Measurements from ENCODE around the gene DDC.
"Not testable (repeated sequence)": the region's sequence is repeated elsewhere in the genome, so short reads cannot be mapped to it uniquely, and the experiment has no call there.

DDC gene

DNA sequence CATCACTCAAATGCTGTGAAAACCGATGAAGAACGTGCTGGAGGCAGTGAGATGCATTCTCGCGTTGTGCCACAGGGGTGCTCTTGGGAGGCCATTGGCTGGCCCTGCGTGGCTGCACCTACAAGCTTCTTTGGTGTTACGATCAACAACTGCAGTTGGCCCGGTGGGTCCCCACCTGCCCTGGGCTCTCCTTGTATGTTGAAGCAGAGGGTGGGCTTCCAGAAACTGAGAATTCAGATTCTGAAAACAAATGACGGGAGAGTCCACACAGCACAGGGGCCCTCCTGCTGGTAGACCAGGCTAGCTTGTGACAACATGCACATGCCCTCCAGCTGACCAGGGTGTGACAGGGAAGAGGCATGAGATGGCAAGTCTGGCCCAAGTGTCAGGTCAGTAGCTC, 23.7 kb upstream of the DDC start:
- no peak for DNase-seq (ENCODE audit: low read depth)

DNA sequence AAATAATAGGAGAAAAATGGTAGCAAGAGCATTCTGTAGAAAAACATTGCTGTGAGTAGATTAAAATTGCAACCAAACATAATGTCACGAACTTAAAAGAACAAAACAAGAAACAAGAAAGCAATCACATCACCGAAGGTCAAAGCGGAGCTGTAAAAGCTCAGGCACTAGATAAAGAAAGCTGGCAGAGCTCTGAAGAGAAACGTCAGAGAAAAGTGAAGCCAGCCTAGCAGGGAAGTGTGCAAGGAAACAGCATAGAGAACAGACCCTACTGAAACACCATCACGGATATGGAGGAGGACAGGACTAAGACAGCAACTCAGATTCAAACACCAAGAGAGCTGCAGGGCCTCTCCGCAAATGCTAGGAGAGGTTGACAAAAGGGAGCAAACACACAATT, 22.5 kb upstream of the DDC start:
- no peak for DNase-seq (ENCODE audit: low read depth)

DNA sequence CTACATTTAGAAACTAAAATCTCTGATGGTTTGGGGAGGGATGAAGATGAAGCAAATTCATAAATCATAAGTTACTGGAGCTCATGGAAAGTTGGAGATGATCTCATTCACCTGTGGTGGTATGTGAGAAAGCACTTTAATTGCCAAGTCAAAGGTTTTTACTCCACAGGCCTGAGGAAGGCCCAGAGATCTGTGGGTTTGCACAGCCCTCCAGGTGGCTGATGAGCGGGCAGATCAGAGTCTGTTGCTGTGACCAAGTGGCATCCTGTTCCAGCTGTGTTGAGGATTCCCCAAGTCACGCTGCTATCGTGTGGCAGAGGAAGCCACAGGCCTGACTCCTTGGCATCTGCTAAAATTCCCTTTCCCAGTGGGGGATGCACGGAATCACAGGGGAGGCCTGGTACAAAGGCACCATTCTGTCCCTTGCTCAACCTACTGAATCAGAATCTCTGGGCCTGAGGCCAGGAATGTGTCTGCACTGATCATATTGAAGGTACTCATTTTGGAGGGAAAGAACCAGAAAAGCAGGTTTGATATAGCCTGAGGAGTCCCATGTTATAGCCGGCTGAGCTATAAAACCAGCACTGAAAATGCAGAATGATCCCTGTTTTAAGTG, 19.7 kb upstream of the DDC start:
- no peak for DNase-seq (ENCODE audit: low read depth)

- no peak for DNase-seq (ENCODE audit: low read depth)
These were observed 19.2 kb upstream of the DDC start for GRCh38 chr7:50584386-50584785.

GRCh38 chr7:50583295-50583694, 18.1 kb upstream of the DDC start:
- DNase-seq (ENCODE audit: low read depth) = not testable (repeated sequence)

DNA sequence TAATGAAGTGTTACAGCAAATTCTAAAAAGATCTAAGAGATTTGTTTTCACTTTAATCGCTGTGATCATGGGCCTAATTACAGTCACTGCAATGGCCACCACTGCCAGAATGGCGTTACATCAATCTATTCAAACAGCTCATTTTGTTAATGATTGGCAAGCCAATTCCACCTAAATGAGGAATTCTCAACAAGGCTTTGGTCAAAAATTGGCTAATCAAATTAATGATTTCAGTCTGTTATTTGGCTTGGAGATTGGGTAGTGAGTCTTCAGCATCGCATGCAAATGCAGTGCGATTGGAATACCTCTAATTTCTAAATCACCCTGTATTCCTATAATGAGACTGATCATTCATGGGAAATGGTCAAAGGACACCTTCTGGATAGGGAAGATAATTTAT, 17.1 kb upstream of the DDC start:
- not testable (repeated sequence) for DNase-seq (ENCODE audit: low read depth)

DNA sequence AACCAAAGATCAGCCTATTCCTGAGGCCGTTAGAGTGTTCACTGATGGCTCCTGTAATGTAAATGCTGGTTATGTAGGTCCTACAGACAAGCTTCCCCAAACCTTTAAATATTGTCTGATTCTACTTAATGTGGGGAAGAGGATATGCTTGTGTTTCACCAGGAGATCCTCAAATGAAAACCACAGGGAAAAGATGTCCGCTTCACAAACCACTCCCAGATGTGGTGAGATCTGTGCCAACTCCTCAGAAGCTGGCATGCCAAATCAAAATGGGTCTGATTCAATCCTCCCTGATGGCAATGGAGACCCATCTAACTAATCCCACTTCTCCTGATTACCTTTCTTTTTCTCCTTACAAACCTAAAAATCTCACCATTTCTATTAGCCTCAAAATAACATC, 15.5 kb upstream of the DDC start:
- not testable (repeated sequence) for DNase-seq (ENCODE audit: low read depth)

DNA sequence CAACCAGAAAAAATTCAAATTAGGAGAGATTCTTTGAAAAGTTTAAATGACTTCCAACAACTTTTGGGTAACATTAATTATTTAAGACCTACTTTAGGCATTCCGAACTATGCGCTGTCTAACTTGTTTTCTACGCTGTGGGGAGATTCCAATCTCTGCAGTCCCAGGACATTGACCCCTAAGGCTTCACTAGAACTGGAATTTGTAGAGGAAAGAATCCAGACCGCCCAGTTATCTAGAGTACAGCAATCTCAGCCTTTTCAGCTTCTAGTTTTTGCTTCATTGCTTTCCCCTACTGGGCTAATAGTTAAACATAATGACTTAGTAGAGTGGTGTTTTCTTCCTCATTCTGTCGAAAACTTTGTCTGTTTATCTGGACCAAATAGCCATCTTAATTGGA, 14.9 kb upstream of the DDC start:
- DNase-seq (ENCODE audit: low read depth) = no peak

DNA sequence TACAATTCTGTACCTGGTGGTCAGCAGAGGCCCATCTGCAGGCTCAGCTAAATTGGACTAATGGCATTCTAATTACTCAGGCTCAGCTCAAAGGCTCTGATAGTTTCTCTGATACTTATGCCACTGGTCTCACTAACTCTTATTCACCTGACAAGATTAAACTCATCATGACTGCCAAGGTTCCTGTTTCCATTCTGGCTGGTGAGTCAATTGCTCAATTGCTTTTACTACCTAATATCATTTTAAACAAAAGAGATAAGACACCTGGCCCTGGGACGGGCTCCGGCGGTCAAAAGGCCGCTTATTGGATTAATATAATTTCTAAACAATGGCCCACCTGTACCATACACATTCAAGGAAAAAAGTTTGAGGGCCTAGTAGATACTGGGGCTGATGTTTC, 12.9 kb upstream of the DDC start:
- DNase-seq (ENCODE audit: low read depth) = not testable (repeated sequence)

- no peak for DNase-seq (ENCODE audit: low read depth)
These were observed 12.4 kb upstream of the DDC start for GRCh38 chr7:50577569-50577968.

DNA sequence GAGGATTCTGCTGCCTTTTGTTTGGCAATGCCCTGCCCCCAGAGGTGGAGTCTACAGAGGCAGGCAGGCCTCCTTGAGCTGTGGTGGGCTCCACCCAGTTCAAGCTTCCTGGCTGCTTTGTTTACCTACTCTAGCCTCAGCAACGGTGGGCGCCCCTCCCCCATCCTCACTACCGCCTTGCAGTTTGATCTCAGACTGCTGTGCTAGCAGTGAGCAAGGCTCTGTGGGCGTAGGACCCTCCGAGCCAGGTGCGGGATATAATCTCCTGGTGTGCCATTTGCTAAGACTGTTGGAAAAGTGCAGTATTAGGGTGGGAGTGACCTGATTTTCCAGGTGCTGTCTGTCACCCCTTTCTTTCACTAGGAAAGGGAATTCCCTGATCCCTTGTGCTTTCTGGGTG, 11.2 kb upstream of the DDC start:
- not testable (repeated sequence) for DNase-seq (ENCODE audit: low read depth)

DNA sequence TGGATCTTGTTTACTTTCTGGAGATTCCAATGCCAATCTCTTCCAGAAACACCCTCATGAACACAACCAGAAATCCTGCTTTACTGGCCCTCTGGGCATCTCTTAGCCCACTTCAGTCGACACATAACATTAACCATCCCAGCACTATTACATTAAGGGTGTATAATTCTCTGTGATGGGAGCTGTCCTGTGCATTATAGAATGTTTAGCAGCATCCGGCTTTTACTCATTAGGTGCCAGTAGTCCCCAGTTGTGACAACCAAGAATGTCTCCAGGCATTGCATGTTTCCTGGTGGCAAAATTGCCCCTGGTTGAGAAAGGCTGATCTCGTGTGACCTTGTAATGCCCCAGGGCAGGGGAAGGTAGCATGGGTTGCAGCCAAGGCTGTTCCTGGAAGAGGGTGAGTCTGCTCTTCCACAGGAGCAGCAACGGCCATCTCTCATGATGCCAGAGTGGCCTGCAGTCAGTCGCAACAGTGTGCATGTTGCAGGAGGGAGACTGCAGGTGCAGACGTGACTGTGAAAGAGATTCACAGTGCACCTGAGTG, 2.6 kb upstream of the DDC start:
- no peak for DNase-seq (ENCODE audit: low read depth)

DNA sequence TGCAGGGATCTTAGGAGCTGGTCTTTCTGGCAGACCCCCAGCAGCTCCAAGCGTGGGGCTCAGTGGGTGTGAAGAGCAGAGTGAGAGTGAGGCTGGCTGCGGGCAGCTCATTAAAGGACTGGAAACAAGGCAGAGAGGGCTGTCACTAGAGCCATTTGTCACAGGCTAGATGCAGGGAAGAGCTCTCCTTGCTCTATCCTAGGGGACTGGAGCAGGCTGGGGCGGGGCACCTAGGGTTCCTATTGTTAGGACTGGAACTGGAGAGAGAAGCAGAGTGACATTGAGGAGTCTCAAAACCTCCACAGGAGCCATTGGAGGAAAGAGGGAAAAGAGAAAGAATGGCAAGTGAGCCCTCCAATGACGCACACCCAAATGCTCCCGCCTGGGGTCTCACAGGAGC, 772 bp upstream of the DDC start:
- DNase-seq (ENCODE audit: low read depth) = no peak

DNA sequence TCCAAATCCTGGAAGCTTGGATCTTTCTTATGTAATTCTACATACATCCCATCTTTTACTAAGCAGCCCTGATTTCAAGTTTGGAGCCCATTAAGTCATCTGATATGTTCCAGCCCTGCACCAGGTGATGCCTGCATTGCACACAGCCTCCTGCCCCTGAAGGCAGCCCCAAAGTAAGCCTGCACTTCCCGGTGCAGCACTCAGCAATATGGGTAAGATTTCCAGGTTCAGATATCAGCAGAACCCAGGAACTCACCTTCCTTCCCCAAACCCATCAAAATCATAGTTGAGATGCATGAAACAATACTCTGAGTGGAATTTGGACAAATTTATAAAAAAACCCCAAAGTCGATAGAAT, 333 bp upstream of the DDC start:
- DNase-seq (ENCODE audit: low read depth) = no peak

- no peak for DNase-seq (ENCODE audit: low read depth)
These were observed 1.0 kb downstream of the DDC start for GRCh38 chr7:50564171-50564570.

DNA sequence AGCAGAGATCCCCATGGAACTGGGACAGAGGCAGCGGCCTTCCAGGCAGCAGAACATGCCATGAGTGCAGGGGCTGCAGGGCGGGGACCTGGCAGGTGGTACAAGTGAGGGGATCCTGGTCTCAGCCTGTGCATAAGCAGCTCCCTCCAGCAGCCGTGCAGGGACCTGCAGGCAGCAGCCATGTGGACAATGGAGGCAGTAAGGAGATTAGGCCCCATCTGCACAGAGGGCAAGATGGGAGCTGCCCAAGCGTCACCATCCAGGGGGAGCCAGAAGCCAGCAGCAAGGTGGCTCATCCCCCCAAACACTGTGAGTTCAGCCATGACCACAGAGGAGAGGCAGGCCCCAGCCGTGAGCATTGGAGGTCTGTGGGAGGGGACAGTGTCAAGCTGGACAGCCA, 3.1 kb downstream of the DDC start:
- DNase-seq (ENCODE audit: low read depth) = no peak

DNA sequence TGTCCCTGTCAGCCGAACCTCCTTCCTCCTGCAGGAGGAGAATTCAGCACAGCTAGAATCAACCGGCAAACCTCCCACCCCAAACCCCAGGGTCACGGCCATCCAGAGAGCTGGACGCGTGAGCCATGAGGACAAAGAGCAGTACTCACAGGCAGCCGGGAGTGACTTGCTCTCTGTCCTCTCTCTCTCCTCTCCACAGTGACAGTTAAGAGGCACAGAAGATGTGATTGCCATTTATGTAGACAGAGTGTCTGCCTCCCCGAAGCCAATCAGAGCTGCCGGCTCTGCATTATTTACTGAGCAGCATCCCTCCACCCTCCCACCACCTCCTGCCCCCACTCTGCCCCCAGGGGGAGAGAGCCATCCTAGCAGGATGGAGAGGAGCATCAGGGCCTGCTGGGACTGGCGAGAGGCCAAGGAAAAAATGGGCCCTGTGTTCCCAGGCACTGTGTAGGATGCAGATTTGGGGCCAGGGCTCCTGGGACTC, 4.3 kb downstream of the DDC start:
- DNase-seq (ENCODE audit: low read depth) = no peak

DNA sequence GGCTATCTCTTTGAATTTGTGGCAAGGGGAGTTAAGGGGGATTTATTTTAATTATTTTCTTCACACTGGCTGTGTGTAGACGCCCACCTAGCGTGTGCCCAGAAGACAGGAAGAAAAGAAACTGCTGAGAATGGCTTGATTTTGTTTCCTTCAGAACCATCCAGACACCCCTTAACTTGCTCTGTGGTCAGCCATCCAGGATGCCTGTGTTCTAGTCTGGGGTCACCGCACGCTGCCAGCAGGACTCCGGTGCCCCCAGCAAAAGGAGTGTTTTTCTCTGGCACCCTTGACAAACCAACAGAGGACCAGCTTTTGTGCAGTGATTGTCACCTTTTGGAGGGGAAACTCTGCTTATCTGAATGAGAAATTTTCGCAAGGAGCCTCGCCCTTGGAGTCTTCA, 5.3 kb downstream of the DDC start:
- DNase-seq (ENCODE audit: low read depth) = no peak

GRCh38 chr7:50558294-50559053, 6.7 kb downstream of the DDC start:
- no peak for DNase-seq (ENCODE audit: low read depth)

- no peak for DNase-seq (ENCODE audit: low read depth)
These were observed 8.1 kb downstream of the DDC start for GRCh38 chr7:50557099-50557498.

DNA sequence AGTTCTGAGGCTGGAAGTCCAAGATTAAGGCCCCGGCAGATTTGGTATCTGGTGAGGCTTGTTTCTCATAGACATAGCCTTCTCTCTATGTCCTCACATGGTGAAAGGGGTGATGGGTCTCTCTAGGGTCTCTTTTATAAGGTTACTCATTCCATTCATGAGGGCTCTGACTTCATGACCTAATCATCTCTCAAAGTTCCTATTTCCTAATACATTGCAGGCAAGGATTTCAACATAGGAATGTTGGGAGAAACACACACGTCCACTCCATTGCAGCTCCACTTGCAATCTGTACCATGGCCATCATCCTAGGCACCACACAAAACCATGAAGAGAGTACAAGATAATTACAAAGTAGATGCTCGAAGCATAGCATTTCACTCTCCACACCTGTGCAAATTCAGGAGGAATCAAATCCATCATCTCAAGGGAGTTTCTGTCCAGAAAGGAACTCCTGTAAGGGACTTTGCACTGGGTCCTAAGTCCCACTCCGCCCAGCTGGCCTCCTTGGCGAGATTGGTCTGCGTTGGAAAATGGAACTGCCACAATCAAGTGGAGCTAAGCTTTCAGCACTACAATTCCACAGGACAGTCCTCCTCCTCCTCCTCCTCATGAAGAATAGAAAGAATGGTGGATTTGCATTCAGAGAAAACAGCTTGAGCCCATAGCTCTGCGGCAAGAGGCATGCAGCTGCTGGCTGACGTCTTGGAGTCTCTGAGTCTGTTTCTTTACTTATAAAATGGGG, 8.8 kb downstream of the DDC start:
- no peak for DNase-seq (ENCODE audit: low read depth)

- DNase-seq (ENCODE audit: low read depth) = no peak
These were observed 9.5 kb downstream of the DDC start for GRCh38 chr7:50555594-50556140.
